ENCODE data around the gene TOMM40. TPM values are rescaled to one million over a fixed set of nuclear protein-coding genes. Genes with fewer than 3 reads are reported as not detected.

Gene TOMM40
- total and polyA plus RNA-seq, 2 of the 13 experiments (the other 11 are each of a cell fraction or from before 2014, with no cell fraction given) = 72.0 to 110 TPM

GRCh38 chr19:44924243-44924725 lies 33.2 kb downstream of the TOMM40 start (continued):
- TF ChIP-seq FOXA3 (CRISPR knock-in tag; IDR thresholded peaks at IDR 0.05) = peak; percentile 97
- no peak for TF ChIP-seq ZNF343 (CRISPR knock-in tag; IDR thresholded peaks at IDR 0.05)
- TF ChIP-seq, protein P1, sequence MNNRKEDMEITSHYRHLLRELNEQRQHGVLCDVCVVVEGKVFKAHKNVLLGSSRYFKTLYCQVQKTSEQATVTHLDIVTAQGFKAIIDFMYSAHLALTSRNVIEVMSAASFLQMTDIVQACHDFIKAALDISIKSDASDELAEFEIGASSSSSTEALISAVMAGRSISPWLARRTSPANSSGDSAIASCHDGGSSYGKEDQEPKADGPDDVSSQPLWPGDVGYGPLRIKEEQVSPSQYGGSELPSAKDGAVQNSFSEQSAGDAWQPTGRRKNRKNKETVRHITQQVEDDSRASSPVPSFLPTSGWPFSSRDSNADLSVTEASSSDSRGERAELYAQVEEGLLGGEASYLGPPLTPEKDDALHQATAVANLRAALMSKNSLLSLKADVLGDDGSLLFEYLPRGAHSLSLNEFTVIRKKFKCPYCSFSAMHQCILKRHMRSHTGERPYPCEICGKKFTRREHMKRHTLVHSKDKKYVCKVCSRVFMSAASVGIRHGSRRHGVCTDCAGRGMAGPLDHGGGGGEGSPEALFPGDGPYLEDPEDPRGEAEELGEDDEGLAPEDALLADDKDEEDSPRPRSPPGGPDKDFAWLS (CRISPR knock-in tag; IDR thresholded peaks at IDR 0.05; ENCODE audit: borderline replicate concordance) = 0 out of 2 replicates have a peak, but pooled peaks have one; percentile 78
- no peak for TF ChIP-seq ZNF296 (CRISPR knock-in tag; conservative IDR thresholded peaks at IDR 0.05)
- no peak for TF ChIP-seq ATM (IDR thresholded peaks at IDR 0.05; ENCODE audit: borderline replicate concordance)
- no peak for TF ChIP-seq ZNF572 (CRISPR knock-in tag; IDR thresholded peaks at IDR 0.05)
- TF ChIP-seq ZNF17 (CRISPR knock-in tag; IDR thresholded peaks at IDR 0.05) = no peak
- no peak; the same call in none of the 2 replicates for TF ChIP-seq HIVEP1 (CRISPR knock-in tag; IDR thresholded peaks at IDR 0.05)
- TF ChIP-seq DNMT3B (CRISPR knock-in tag; conservative IDR thresholded peaks at IDR 0.05) = 0 out of 2 replicates have a peak, but pooled peaks have one; percentile 71
- peak; percentile 81; the same call in 1 of the 2 replicates for TF ChIP-seq ZNF788 (CRISPR knock-in tag; IDR thresholded peaks at IDR 0.05; ENCODE audit: borderline replicate concordance)
- TF ChIP-seq DNMT1 (CRISPR knock-in tag; IDR thresholded peaks at IDR 0.05) = no peak
- TF ChIP-seq SIX1 (CRISPR knock-in tag; IDR thresholded peaks at IDR 0.05; ENCODE audit: borderline replicate concordance) = peak; percentile 70; the same call in 1 of the 2 replicates
- TF ChIP-seq RBM39 (IDR thresholded peaks at IDR 0.05; ENCODE audit: low read depth, low read length, poor library complexity, severe bottlenecking) = peak; percentile 79
- TF ChIP-seq GTF3A (CRISPR knock-in tag; conservative IDR thresholded peaks at IDR 0.05) = no peak
- peak; percentile 95 for TF ChIP-seq PPARG (CRISPR knock-in tag; conservative IDR thresholded peaks at IDR 0.05)
- TF ChIP-seq KLF9 (CRISPR knock-in tag; IDR thresholded peaks at IDR 0.05; ENCODE audit: low read depth) = peak; percentile 79; the same call in 1 of the 2 replicates
- TF ChIP-seq ZSCAN30 (CRISPR knock-in tag; IDR thresholded peaks at IDR 0.05) = no peak
- no peak for TF ChIP-seq ZNF234 (CRISPR knock-in tag; conservative IDR thresholded peaks at IDR 0.05)
- peak; percentile 91 for TF ChIP-seq CREM (IDR thresholded peaks at IDR 0.05)
- no peak for TF ChIP-seq CREM (CRISPR knock-in tag; IDR thresholded peaks at IDR 0.05)
- TF ChIP-seq KAT2B (IDR thresholded peaks at IDR 0.05; ENCODE audit: borderline replicate concordance, low read depth, low read length) = no peak
- TF ChIP-seq ZNF430 (CRISPR knock-in tag; IDR thresholded peaks at IDR 0.05) = peak; percentile 77; the same call in 1 of the 2 replicates
- TF ChIP-seq HNF4A (CRISPR knock-in tag; IDR thresholded peaks at IDR 0.05) = peak; percentile 99
- TF ChIP-seq CENPX (CRISPR knock-in tag; IDR thresholded peaks at IDR 0.05) = no peak
- TF ChIP-seq ZNF275 (CRISPR knock-in tag; IDR thresholded peaks at IDR 0.05; ENCODE audit: borderline replicate concordance) = no peak
- no peak for TF ChIP-seq ZNF256 (CRISPR knock-in tag; conservative IDR thresholded peaks at IDR 0.05)
- no peak for TF ChIP-seq ZNF367 (CRISPR knock-in tag; IDR thresholded peaks at IDR 0.05; ENCODE audit: borderline replicate concordance)
- TF ChIP-seq, protein P2, sequence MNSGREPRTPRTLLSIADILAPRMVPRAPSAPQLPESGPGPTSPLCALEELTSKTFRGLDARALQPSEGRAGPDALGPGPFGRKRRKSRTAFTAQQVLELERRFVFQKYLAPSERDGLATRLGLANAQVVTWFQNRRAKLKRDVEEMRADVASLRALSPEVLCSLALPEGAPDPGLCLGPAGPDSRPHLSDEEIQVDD (CRISPR knock-in tag; IDR thresholded peaks at IDR 0.05; ENCODE audit: borderline replicate concordance) = no peak
- peak; percentile 66 for TF ChIP-seq FOXC1 (CRISPR knock-in tag; IDR thresholded peaks at IDR 0.05; ENCODE audit: borderline replicate concordance)

Data from HepG2 (cell line).